Immature natural killer cell (primary cell): ENCODE data around the gene RTEL1. TPM values are rescaled to one million over a fixed set of nuclear protein-coding genes. Genes with fewer than 3 reads are reported as not detected.

ENCODE experiments used
- DNase-seq, 3 donors: peaks; one replicate each; pipeline ENCODE4 v3.0.0; 2022; ENCODE audit warnings: mixed read lengths in 1 of 3
- H3K27ac Mint-ChIP-seq, 6 donors: one replicate each; pipeline ENCODE4 v1.8.0; 2020; ENCODE audit warnings: mixed read lengths in 6 of 6, mild to moderate bottlenecking in 5 of 6, inconsistent platforms in 4 of 6, moderate library complexity in 3 of 6
- H3K27me3 Mint-ChIP-seq, 3 donors: one replicate each; pipeline ENCODE4 v1.8.0; 2020 to 2021; ENCODE audit warnings: low read depth in 3 of 3, mild to moderate bottlenecking in 3 of 3, mixed read lengths in 3 of 3, moderate library complexity in 3 of 3, inconsistent platforms in 1 of 3
- H3K36me3 Mint-ChIP-seq, 3 donors: one replicate each; pipeline ENCODE4 v1.8.0; 2020; ENCODE audit warnings: mixed read lengths in 3 of 3, inconsistent platforms in 2 of 3, mild to moderate bottlenecking in 2 of 3
- H3K4me1 Mint-ChIP-seq, 2 donors: one replicate each; pipeline ENCODE4 v1.8.0; 2020; ENCODE audit warnings: inconsistent platforms in 2 of 2, mild to moderate bottlenecking in 2 of 2, mixed read lengths in 2 of 2, moderate library complexity in 1 of 2
- H3K4me3 Mint-ChIP-seq, 5 donors: one replicate each; pipeline ENCODE4 v1.8.0; 2020; ENCODE audit warnings: mild to moderate bottlenecking in 5 of 5, mixed read lengths in 5 of 5, inconsistent platforms in 3 of 5, moderate library complexity in 3 of 5
- H3K9me3 Mint-ChIP-seq, 6 donors: one replicate each; pipeline ENCODE4 v1.8.0; 2020; ENCODE audit warnings: mild to moderate bottlenecking in 6 of 6, mixed read lengths in 6 of 6, inconsistent platforms in 4 of 6, moderate library complexity in 3 of 6
- polyA plus RNA-seq, 3 donors: library from polyadenylated mRNA; unstranded; fragments of 300-500 nt; fragmentation: Illumina TruSeq; gene quantifications; one replicate each; pipeline ENCODE4 v1.2.3, GENCODE V29; 2021

The RTEL1 gene
- polyA plus RNA-seq, 3 donors from 2014 or later: 1.5 to 7.3 TPM; not detected in 1

- no peak for DNase-seq
- peaks cover 0 to 3% (median 3%) of the 10 kb centered on the region in 3 donors for H3K36me3 Mint-ChIP-seq
- H3K27ac Mint-ChIP-seq: no peak overlapping the region
- H3K4me1 Mint-ChIP-seq: peaks cover 6 to 16% of the 10 kb centered on the region in 2 donors
- peaks cover 3 to 5% (median 3%) of the 10 kb centered on the region in 3 donors for H3K27me3 Mint-ChIP-seq
- H3K4me3 Mint-ChIP-seq: no peak overlapping the region
- H3K9me3 Mint-ChIP-seq: no peaks in the 10 kb centered on the region
Observed at GRCh38 chr20:63701051-63701328, 42.9 kb downstream of the RTEL1 start.

- H3K4me1 Mint-ChIP-seq: peaks cover 9 to 21% of the 10 kb centered on the region in 2 donors
- no peak overlapping the region for H3K4me3 Mint-ChIP-seq
- H3K27ac Mint-ChIP-seq: no peak overlapping the region
- H3K27me3 Mint-ChIP-seq: peaks cover 0 to 3% (median 0%) of the 10 kb centered on the region in 3 donors
- no peaks in the 10 kb centered on the region for H3K9me3 Mint-ChIP-seq
- no peak for DNase-seq
- peaks cover 0 to 3% (median 3%) of the 10 kb centered on the region in 3 donors for H3K36me3 Mint-ChIP-seq
Observed at GRCh38 chr20:63701329-63702035, 43.4 kb downstream of the RTEL1 start.

GRCh38 chr20:63702036-63702665, 44.0 kb downstream of the RTEL1 start:
- Mint-ChIP-seq H3K27me3 (peaks cover 0 to 5% (median 2%) of the 10 kb centered on the region in 3 donors), H3K4me1 (peaks cover 15 to 27% of the 10 kb centered on the region in 2 donors), H3K27ac (no peak overlapping the region), H3K36me3 (peaks cover 0 to 6% (median 3%) of the 10 kb centered on the region in 3 donors), H3K4me3 (no peak overlapping the region), H3K9me3 (no peaks in the 10 kb centered on the region)
- DNase-seq: no peak

DNA sequence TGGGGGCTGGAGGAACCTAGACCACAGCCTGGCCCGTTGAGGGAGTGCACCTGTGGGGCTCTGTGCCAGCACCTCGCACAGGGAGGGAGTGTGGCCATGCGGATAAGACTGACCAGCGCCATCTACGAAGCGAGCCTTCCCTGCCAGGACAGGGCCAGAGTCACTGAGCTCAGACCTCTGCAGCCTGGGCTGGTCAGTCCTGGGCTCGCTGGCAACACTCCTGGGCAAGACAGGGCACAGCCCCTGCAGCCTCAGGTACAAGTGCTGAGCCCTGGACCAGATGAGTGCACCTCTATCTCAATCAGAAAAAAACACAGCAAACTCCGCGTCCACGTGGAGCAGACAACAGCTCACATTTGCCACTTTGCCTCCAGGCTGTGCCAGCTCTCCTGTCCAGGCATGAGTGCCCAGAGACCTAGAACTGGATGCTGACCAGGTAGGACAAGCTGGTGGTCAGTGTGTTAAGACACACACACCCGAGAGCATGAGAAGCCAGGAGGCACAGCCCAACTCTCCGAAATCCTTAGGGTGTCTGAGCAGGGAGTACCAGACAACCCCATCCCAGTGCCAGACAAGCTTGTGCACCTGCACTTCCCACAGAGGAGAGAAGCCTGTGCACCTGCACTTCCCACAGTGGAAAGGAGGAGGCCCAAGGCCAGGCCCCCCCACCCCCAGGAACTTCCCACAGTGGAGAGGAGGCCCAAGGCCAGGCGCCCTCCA, 44.8 kb downstream of the RTEL1 start:
- no peak for DNase-seq
- peaks cover 0 to 6% (median 3%) of the 10 kb centered on the region in 3 donors for H3K36me3 Mint-ChIP-seq
- H3K4me3 Mint-ChIP-seq: no peak overlapping the region
- peaks cover 0 to 5% (median 2%) of the 10 kb centered on the region in 3 donors for H3K27me3 Mint-ChIP-seq
- no peaks in the 10 kb centered on the region for H3K9me3 Mint-ChIP-seq
- H3K4me1 Mint-ChIP-seq: peaks cover 15 to 24% of the 10 kb centered on the region in 2 donors
- H3K27ac Mint-ChIP-seq: peak overlapping the region in 1 of 6 donors; percentile 58

DNA sequence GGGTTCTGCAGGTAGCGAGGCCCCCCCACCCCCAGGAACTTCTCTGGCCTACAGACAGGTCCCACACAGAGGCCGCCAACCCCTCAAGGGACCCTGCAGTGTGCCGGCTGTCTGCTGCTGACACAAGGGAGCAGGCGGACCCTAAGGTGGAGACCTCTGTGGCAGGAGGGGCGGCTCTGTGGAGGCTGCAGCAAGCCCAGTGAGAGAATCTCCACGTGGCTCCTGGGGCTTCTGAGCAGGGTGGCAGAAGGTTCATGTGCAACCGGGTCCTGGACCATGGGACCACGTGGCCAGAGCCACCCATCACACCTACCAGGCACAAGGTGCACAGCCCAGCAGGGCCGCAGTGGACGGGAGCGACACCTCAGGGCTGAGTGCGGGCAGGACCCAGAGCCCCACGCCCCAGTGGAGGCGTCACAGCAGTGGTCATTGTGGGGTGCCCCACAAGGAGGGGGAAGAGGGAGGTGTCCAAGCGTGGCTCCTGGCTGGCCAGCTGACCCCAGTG, 45.4 kb downstream of the RTEL1 start:
- H3K4me1 Mint-ChIP-seq: peaks cover 18 to 25% of the 10 kb centered on the region in 2 donors
- H3K9me3 Mint-ChIP-seq: no peaks in the 10 kb centered on the region
- H3K27me3 Mint-ChIP-seq: peaks cover 0 to 5% (median 2%) of the 10 kb centered on the region in 3 donors
- no peak overlapping the region for H3K27ac Mint-ChIP-seq
- H3K36me3 Mint-ChIP-seq: peaks cover 0 to 6% (median 3%) of the 10 kb centered on the region in 3 donors
- H3K4me3 Mint-ChIP-seq: no peak overlapping the region
- no peak for DNase-seq

- DNase-seq: no peak
Observed at GRCh38 chr20:63703976-63704748, 46.0 kb downstream of the RTEL1 start.

DNA sequence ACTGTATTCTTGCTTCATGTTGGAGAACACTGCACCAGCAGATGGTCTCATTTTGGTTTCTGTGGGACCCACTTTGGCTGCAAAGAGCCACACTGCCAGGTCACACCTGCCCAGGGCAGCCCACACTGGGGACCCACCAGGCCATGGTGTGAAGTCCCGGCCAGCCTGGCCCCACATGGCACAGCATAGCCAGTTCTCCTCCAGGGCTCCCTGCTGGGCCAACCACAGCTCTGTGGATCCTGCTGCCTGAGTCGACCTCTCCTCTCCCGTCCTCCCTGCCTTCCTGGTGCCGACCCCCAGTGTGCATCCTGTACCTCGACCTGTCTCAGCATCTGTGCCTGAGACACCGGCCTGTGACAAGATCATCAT, 46.6 kb downstream of the RTEL1 start:
- H3K9me3 Mint-ChIP-seq: no peaks in the 10 kb centered on the region
- peaks cover 27 to 34% of the 10 kb centered on the region in 2 donors for H3K4me1 Mint-ChIP-seq
- peaks cover 0 to 9% (median 3%) of the 10 kb centered on the region in 3 donors for H3K36me3 Mint-ChIP-seq

More at GRCh38 chr20:63703976-63704748, 46.0 kb downstream of the RTEL1 start:
- Mint-ChIP-seq H3K27me3 (peaks cover 0 to 7% (median 5%) of the 10 kb centered on the region in 3 donors), H3K9me3 (no peaks in the 10 kb centered on the region), H3K36me3 (peaks cover 0 to 9% (median 3%) of the 10 kb centered on the region in 3 donors), H3K4me3 (peak overlapping the region in 1 of 5 donors; percentile 32), H3K27ac (no peak overlapping the region), H3K4me1 (peaks cover 24 to 32% of the 10 kb centered on the region in 2 donors)

GRCh38 chr20:63705232-63706026, 47.3 kb downstream of the RTEL1 start:
- Mint-ChIP-seq H3K4me3 (peak overlapping the region in 4 of 5 donors; percentile 35 to 50 (median 40)), H3K9me3 (no peaks in the 10 kb centered on the region), H3K27ac (peak overlapping the region in 4 of 6 donors; percentile 24 to 88 (median 66)), H3K36me3 (peaks cover 0 to 12% (median 5%) of the 10 kb centered on the region in 3 donors), H3K27me3 (peaks cover 0 to 7% (median 5%) of the 10 kb centered on the region in 3 donors), H3K4me1 (peaks cover 31 to 39% of the 10 kb centered on the region in 2 donors)
- no peak for DNase-seq

More for the DNA sequence above, 46.6 kb downstream of the RTEL1 start:
- no peak for DNase-seq
- H3K27ac Mint-ChIP-seq: peak overlapping the region in 3 of 6 donors; percentile 48 to 72 (median 59)
- no peak overlapping the region for H3K4me3 Mint-ChIP-seq
- peaks cover 0 to 7% (median 5%) of the 10 kb centered on the region in 3 donors for H3K27me3 Mint-ChIP-seq

GRCh38 chr20:63706027-63706695, 48.0 kb downstream of the RTEL1 start:
- peaks cover 38 to 46% of the 10 kb centered on the region in 2 donors for H3K4me1 Mint-ChIP-seq
- H3K4me3 Mint-ChIP-seq: peak overlapping the region; percentile 84 to 89 (median 85)
- peaks cover 0 to 10% (median 5%) of the 10 kb centered on the region in 3 donors for H3K27me3 Mint-ChIP-seq
- H3K36me3 Mint-ChIP-seq: peaks cover 0 to 19% (median 9%) of the 10 kb centered on the region in 3 donors
- DNase-seq: no peak
- no peaks in the 10 kb centered on the region for H3K9me3 Mint-ChIP-seq
- H3K27ac Mint-ChIP-seq: peak overlapping the region; percentile 83 to 91 (median 88)

- H3K36me3 Mint-ChIP-seq: peaks cover under 1 to 22% (median 10%) of the 10 kb centered on the region in 3 donors
- peaks cover 44 to 48% of the 10 kb centered on the region in 2 donors for H3K4me1 Mint-ChIP-seq
- peak overlapping the region; percentile 83 to 91 (median 88) for H3K27ac Mint-ChIP-seq
- H3K27me3 Mint-ChIP-seq: peaks cover 0 to 11% (median 5%) of the 10 kb centered on the region in 3 donors
- peak overlapping the region; percentile 84 to 89 (median 85) for H3K4me3 Mint-ChIP-seq
- DNase-seq: peak; percentile 42 to 48 (median 47)
- no peaks in the 10 kb centered on the region for H3K9me3 Mint-ChIP-seq
Observed at GRCh38 chr20:63706852-63707557, 48.9 kb downstream of the RTEL1 start.

DNA sequence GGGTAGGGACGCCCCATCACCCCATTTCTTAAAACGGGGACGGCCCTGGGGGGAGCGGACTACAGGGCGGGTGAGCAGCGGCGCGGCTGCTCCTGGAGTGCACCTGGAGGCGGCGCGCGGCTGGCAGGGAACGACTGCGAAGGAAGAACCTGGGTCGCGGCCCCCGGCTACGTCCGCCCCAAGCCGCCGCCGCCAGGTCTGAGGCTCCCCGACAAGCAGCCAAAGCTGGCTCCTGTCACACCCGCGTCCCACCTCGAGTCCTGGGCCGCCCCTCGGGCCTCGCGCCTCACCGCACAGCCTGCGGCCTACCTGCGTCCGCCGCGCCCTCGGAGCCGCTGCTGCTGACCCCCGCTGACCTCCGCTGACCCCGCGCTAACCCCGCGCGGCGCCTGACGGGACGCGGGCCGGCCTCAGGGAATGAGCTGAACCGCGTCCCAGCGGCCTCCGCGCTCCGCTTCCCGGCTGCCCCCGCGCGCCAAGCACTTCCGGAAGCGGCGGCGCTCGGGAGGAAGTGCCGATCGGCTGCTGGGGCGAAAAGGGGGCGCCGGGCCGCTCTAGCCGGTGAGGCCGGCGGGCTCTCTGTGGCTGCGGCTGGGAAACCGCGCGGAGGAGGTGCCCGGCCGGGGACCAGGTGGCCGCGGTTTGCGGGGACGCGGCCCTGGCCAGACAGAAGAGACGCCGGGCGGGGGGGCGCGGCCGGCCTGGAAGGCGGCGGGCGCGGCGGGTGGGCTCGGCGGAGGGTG, 49.6 kb downstream of the RTEL1 start, which contains the start of the genes ARFRP1 and ZGPAT:
ARFRP1 (minus strand) TSS at position 419 of the 743 bp plus-strand sequence. CDS start 885 bp downstream, outside the sequence.
ZGPAT (plus strand) TSS at position 482 of the 743 bp plus-strand sequence. CDS start 542 bp downstream, outside the sequence.
- Mint-ChIP-seq H3K27me3 (peaks cover 0 to 11% (median 5%) of the 10 kb centered on the region in 3 donors), H3K9me3 (no peaks in the 10 kb centered on the region), H3K4me1 (peaks cover 51 to 52% of the 10 kb centered on the region in 2 donors), H3K4me3 (peak within 1 kb of the TSS; percentile 84 to 89 (median 85)), H3K36me3 (peaks cover 8 to 29% (median 15%) of the 10 kb centered on the region in 3 donors), H3K27ac (peak within 1 kb of the TSS; percentile 83 to 91 (median 88))
- DNase-seq: peak; percentile 85 to 88 (median 88)
